ENCODE data around the gene YBEY.

GRCh38 chr21:46319186-46319585, 33.0 kb downstream of the YBEY start:
- TF ChIP-seq PBX3 (CRISPR knock-in tag; IDR thresholded peaks at IDR 0.05): no peak
- TF ChIP-seq CTCF (tag by site-specific recombination; IDR thresholded peaks at IDR 0.05): no peak
- no peak for TF ChIP-seq SP3 (tag by site-specific recombination; IDR thresholded peaks at IDR 0.05)
- no peak for TF ChIP-seq ZBTB20 (tag by site-specific recombination; IDR thresholded peaks at IDR 0.05)
- no peak for TF ChIP-seq ZNF530 (tag by site-specific recombination; IDR thresholded peaks at IDR 0.05; ENCODE audit: low read depth)
- no peak for TF ChIP-seq ZNF174 (tag by site-specific recombination; IDR thresholded peaks at IDR 0.05)
- TF ChIP-seq ATF2 (tag by site-specific recombination; IDR thresholded peaks at IDR 0.05; ENCODE audit: low read depth): no peak
- TF ChIP-seq ZFP41 (tag by site-specific recombination; IDR thresholded peaks at IDR 0.05; ENCODE audit: borderline replicate concordance): no peak
- no peak for TF ChIP-seq ZBTB44 (tag by site-specific recombination; IDR thresholded peaks at IDR 0.05)
- TF ChIP-seq ZNF747 (tag by site-specific recombination; IDR thresholded peaks at IDR 0.05): no peak
- no peak for TF ChIP-seq ZNF549 (tag by site-specific recombination; IDR thresholded peaks at IDR 0.05)
- no peak for TF ChIP-seq ZNF416 (tag by site-specific recombination; IDR thresholded peaks at IDR 0.05)
- TF ChIP-seq PRDM10 (tag by site-specific recombination; IDR thresholded peaks at IDR 0.05): no peak
- TF ChIP-seq REPIN1 (tag by site-specific recombination; IDR thresholded peaks at IDR 0.05; ENCODE audit: low read depth): no peak
